HG03342 (cell line): ENCODE data around the gene AHCTF1.

Experiments used
- ATAC-seq: cut with Tn5 transposase; IDR thresholded peaks from one replicate; pipeline ENCODE4 v1.9.1; 2021; ENCODE audit warnings: mild to moderate bottlenecking, moderate library complexity; ENCODE audit not compliant: unreplicated experiment

AHCTF1 gene, protein sequence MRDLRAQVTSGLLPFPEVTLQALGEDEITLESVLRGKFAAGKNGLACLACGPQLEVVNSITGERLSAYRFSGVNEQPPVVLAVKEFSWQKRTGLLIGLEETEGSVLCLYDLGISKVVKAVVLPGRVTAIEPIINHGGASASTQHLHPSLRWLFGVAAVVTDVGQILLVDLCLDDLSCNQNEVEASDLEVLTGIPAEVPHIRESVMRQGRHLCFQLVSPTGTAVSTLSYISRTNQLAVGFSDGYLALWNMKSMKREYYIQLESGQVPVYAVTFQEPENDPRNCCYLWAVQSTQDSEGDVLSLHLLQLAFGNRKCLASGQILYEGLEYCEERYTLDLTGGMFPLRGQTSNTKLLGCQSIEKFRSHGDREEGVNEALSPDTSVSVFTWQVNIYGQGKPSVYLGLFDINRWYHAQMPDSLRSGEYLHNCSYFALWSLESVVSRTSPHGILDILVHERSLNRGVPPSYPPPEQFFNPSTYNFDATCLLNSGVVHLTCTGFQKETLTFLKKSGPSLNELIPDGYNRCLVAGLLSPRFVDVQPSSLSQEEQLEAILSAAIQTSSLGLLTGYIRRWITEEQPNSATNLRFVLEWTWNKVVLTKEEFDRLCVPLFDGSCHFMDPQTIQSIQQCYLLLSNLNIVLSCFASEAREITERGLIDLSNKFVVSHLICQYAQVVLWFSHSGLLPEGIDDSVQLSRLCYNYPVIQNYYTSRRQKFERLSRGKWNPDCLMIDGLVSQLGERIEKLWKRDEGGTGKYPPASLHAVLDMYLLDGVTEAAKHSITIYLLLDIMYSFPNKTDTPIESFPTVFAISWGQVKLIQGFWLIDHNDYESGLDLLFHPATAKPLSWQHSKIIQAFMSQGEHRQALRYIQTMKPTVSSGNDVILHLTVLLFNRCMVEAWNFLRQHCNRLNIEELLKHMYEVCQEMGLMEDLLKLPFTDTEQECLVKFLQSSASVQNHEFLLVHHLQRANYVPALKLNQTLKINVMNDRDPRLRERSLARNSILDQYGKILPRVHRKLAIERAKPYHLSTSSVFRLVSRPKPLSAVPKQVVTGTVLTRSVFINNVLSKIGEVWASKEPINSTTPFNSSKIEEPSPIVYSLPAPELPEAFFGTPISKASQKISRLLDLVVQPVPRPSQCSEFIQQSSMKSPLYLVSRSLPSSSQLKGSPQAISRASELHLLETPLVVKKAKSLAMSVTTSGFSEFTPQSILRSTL (N-terminal part only)

DNA sequence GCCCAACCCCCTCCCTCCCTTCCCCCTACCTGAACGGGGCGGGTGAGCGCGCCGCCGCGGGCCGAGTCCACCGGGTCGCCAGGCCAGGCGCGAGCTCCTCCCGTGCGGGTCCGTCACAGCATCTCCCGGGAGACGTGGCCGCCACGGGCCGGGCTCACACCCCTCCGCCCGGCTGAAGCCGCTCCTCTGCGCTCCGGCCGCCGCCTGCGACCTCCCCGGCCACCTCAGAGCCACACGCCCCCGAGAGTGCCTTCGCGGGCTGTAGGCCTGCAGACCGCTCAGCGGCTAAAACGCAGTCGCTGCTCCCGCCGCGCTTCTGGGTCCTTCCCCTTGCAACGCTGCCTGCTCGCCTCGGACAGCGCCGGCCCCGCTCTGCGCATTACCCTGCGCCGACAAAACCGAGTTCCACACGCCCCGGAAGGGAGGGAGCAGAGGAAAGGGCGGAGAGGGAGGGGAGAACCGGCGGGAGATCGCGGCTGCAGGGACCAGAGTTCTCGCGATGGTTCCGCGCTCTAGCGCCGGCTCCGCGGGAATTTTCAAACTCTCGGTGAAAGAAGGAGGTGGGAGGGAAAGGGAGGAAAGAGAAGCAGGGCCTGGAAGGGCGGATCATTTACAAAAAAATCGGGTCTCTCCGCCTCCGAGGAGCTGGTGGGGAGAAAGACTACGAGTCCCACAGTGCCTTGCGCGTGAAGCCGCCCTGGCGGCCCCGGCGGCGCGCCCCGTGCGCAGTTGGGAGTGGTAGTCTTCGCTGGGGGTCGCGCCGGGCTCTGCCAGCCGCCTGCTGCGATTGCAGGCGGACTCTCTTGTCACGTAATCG, at the start of gene AHCTF1:
AHCTF1 (minus strand) TSS at position 400 of the 817 bp plus-strand sequence. CDS start 13,578 bp downstream, outside the sequence.
- ATAC-seq = peak; percentile 90

DNA sequence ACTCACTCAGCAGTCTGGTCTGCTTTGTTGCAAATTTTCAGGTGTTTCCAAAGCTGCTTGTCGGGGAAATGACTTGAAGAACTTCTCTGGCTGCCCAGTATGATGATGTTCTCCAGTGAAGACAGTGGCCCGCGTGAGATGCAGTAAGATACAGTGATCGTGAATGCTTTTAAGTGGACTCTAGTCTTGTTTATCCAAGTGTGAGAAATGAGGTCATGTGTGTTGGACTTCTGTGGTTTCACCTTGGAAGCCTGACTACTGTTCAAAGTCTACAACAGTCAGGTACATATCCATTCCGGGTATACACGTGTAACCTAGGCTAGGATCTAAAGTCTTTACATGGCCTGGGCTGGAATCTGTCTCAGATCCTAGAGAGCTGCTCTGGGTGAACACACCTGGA, 47.0 kb upstream of the AHCTF1 start:
- no peak for ATAC-seq

DNA sequence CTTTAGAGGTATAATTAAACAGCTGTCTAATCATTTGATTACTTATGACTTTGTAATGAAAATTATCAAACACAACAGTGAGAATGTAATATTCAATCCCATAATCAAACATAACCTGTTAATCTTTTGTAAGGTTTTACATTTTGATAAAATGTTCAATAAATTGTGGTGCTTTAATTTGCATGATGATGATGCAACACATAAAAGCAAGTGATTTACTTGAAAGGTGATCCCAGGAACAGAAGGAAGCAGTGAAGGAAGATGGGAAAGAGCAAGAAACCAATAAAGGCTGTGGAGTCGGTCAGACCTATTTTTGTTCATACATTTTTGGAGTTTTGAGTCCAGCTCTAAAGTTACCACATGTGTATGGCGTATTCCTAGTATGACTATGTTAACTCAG, 46.5 kb upstream of the AHCTF1 start:
- no peak for ATAC-seq

DNA sequence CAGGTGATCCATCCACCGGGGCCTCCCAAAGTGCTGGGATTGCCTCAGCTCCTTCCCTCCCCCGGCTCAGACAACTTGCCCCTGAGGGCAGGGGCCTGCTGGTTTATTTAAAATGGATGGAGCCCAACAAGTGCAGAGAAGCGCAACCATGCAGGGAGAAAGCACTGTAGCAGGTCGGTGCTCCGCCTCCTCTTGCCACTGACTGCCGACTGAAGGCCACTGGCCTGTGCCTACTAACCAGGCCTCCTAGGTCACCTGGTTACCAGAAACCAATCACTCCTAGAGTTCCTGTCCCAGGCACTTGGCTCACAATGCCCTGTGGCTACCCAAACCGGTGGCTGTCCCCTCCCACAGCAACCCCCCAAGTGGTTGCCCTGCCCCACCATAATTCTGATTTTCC, 40.2 kb upstream of the AHCTF1 start:
- ATAC-seq = no peak

DNA sequence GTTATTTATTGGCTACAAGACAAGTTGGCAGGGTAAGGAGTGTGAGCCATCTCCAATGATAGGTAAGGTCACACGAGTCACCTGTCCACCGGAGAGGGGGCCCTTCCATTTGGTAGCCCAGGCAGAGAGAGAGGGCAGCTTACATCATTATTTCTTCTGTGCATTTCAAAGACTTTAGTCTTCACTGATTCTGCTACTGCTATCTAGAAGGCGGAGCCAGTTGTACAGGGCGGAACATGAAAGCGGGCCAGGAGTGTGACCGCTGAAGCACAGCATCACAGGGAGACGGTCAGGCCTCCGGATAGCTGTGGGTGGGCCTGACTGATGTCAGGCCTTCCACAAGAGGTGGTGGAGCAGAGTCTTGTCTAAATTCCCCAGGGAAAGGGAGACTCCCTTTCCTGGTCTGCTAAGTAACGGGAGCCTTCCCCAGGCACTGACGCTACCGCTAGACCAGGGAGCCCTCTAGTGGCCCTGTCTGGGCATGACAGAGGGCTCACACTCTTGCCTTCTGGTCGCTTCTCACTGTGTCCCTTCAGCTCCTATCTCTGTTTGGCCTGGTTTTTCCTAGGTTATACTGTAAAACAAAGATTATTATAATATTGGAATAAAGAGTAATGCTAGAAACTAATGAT, 39.5 kb upstream of the AHCTF1 start:
- ATAC-seq = no peak

DNA sequence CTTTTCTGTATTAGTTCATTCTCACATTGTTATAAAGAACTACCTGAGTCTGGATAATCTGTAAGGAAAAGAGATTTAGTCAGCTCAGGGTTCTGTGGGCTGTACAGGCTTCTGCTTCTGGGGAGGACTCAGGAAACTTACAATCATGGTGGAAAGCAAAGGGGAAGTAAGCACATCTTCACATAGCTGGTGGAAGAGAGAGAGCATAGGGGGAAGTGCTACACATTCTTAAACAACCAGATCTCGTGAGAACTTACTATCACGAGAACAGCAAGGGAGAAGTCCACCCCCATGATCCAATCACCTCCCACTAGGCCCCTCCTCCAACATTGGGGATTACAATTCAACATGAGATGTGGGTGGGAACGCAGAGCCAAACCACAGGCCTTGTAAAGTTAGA, 37.9 kb upstream of the AHCTF1 start:
- no peak for ATAC-seq

DNA sequence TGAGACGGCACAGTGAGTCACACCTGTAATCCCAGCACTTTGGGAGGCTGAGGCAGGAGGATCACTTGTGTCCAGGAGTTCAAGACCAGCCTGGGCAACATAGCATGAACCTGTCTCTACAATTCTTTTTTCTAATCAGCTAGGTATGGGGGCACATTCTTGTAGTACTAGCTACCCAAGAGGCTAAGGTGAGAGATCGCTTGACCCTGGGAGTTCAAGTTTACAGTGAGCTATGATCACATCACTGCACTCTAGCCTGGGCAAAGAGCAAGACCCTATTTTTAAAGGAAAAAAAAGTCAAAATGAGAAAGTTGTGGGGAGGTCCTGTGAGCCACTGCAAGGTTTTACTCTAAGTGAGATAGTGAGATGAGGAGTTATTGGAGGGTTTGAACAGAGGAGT, 34.8 kb upstream of the AHCTF1 start:
- no peak for ATAC-seq

DNA sequence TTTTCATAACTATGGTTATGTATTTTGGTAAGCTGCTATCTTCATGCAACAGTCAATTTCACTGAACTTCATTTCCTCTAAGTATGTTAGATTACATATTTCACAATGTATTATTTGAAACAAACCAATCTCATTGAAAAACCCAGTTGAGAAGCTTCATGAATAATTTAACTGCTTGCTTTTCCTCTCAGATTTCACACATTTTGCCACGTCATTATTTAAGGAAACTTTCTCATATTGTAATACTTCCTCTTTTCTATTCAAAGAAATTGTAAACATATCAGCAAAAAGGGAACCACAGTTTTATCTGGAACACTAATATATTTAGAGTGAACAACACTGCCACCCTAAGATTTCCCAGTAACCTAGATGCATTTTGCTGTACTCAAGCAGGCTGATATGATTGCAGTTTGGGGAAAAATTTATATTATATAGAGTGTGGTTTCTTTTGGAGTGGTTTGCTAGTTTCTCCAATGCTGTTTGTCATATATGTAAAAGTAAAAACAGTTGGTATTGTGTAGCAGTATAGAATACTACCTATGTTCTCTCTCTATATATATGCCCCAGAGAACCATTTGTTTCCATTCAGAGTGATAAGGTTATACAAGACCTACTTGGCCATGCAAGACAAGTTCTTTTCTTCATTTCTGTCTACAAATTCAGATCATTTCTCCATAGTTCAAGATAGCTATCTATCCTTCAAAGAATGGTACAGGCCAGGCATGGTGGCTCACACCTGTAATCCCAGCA, 28.4 kb upstream of the AHCTF1 start:
- peak; percentile 77 for ATAC-seq

DNA sequence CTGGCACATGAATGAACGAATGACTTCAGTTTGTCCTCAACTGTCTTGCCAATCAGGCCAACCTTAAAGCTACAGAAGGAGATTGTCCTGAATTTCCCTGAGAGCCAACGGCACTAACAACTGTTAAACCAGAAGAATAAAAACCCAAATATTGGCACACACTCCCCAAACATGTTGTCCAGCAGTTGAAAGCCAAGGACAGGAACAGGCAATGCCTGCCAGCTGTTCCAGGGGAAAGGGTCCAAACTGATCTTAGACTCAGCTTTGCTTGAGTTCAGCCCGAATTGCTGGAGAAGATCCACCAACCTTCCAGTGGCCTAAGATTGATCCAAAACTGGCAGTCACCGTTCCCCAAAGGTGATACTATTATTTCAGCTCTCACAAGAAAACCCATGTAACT, 22.4 kb upstream of the AHCTF1 start:
- no peak for ATAC-seq

DNA sequence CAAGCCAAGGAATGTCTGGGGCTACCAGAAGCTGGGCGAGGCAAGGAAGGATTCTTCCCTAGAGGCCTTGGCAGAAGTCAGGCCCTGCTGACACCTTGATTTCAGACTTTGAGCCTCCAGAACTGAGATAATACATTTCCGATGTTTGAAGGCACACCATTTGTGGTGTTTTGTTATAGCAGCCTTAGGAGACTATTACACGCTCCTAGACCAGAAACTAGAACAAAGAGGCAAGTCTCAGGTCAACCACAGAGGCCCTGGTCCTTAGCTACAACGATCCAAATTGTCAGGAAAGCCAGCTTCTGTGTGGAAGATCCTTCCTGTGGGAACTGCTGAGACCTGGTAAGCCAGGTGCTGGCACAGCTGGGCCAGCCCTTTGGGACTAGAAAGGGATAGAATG, 19.7 kb upstream of the AHCTF1 start:
- no peak for ATAC-seq

DNA sequence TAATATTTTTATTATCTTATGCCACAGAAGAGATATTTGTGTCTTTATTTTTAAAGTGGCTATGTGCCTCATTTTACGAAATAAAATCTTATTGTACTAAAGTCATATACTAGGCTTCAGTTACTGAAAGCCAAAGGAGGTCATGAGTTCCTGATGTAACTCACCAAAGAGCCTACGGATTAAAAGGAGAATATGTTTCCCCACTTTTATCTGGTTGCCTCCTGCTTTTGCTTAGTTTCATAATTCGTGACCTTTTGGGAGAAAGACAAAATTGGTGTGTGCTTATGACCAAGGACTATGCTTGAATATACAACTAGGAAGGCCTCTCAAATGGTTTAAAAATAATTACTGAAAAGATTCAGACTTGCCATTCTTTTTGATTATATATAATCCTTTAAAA, 18.2 kb upstream of the AHCTF1 start:
- ATAC-seq = no peak

DNA sequence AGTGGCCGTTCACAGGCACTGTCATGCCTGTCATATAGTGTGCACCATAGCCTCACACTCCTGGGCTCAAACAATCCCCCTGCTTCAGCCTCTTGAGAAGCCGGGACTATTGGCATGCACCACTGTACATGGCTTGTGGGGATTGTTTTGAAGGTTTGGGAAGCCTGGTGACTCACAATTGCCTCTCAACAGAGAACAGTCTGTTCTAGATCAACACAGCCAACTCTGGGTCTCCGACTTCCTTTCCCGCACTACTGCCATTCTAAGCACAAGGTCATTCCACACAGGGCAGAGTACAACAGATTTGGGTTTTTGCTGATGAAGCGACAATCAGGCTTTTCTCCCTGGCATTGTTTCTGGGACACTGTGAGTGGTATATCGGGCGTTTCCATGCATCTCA, 15.5 kb upstream of the AHCTF1 start:
- ATAC-seq = no peak

DNA sequence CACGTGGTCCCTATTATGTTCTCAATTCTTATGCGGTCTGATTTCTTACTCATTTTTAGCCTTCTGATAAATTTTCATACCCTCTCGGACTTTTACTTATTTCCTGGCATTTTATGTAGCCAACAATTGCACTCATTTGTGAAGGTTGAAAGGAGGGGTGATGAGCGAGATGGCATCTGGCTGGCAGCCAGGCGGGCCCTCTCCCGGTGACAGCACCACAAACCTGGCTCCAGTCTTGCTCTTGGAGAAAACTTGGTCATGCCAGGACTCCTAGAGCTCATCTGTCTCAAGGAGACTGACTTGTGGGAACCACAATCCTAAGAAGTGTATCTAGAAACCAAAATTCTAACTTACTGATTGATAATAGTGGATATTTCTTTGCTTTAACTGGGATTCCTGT, 14.6 kb upstream of the AHCTF1 start:
- no peak for ATAC-seq

DNA sequence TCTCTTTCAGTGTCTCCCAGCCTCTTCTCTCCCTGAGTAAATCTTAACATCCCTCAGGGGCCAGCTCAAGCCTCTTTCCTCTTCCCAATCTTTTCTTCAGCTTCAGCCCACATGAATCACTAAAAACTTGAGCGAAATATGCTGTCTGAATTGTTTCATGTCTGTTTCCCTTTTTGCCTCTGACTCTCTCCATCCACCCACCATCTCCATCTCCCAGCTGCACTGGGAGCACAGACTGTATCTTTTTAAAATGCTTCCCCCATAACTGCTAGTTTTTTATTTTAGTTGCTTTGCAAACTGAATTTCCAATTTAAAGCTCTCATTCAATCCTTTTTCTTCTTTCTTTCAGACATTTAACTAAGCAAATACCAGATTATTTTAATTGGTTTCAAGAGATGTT, 3.0 kb upstream of the AHCTF1 start:
- ATAC-seq = no peak

DNA sequence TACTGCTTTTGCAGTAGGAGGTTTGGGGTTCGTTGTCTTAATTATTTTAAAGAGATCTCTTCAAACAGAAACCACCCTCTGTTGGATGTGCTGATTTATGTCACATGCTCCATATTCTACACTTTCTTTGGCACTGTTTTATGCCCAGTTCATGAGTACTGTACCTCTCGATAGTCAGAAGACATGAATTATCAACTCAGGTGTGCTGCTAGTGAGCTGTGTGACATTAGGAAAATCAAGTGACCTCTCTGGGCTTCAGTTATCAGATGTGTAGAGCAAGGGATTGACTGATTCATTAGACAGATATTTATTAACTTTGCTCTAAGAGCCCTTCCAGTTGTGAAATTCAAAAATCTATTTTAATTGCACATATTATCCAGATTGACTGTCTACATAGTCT, 2.1 kb upstream of the AHCTF1 start:
- ATAC-seq = no peak

DNA sequence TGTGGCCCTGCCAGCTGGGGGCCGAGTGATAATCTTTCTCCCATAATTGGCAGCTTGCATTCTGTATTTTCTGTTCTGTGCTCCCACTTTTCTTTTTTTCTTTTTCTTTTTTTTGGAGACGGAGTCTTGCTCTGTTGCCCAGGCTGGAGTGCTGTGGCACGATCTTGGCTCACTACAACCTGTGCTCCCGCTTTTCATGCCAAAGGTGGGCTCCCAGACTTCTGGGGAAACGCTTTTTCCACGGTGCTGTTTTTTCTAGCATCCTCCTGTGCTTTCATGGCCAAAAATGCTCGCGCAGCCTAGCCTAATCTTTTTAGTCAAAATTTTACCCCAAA, 585 bp upstream of the AHCTF1 start:
- no peak for ATAC-seq

DNA sequence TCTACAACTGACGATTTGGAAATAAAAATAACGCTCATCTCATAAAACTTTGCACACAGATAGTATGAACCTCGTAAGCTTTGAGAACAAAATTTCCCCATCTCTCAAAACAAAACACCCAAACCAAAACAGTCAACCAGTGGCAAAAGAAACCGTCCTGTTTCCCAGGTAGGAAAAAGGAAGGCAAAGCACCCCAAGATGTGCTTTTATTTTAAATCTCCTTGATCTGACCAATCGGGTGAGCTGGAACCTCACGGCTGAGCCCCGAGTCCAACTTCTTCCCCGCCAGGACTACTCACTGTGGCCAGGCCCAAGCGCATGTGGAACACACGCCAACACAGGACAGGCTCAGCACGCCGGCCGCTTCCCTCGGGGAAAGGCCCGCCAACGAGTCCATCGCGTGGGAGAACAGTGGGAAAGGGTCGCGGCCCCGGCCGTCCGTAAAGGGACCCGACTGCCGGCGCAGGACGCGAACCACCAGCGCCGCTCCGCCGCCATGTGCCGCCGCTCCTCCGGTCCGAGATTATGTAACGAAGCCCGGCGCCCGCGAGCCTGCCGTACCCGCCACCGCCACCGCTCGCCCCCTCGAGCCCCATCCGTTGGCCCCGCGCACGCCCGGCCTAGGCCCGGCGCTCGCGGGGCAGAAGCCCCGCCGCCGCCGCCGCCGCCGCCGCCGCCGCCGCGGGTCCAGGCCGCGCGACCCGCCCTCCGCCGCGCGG, 759 bp downstream of the AHCTF1 start:
- ATAC-seq = peak; percentile 31

DNA sequence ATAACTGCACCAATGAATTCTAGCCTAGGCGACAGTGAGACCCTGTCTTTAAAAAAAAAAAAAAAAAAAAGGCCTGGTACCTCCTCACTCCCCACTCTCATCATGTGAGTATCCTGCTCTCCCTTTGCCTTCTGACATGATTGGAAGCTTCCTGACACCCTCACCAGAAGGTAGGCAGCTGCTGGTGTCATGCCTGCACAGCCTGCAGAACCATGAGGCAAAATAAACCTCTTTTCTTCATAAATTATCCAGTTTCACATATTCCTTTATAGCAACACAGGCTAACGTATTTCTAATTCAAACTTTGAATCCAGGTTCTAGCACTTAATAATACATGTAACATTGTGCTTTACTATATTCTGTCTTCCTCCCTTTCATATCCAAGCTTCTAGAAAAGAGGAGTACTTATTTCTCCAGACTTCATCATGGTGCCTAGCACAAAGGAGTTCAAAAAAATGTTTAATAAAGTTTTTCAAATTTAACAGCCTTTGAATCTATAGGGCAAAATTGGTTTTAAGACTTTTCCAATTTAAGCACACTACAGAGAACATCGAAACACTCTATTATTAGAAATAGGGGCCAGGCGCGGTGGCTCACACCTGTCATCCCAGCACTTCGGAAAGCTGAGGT, 5.6 kb downstream of the AHCTF1 start:
- ATAC-seq = no peak
